Neuron (in vitro differentiated cells): ENCODE data around the gene CYFIP2.

Experiments
- H2AFZ ChIP-seq: one replicate; pipeline ENCODE4 v1.6.1; 2013; ENCODE audit warnings: low read depth, mild to moderate bottlenecking, inconsistent platforms, low read length, moderate library complexity
- H3K27me3 ChIP-seq: one replicate; pipeline ENCODE4 v1.6.1; 2013; ENCODE audit warnings: low read length; ENCODE audit not compliant: insufficient read depth
- H3K36me3 ChIP-seq: one replicate; pipeline ENCODE4 v1.6.1; 2013; ENCODE audit warnings: low read length; ENCODE audit not compliant: insufficient read depth
- H3K4me1 ChIP-seq: one replicate; pipeline ENCODE4 v1.6.1; 2013; ENCODE audit warnings: low read length; ENCODE audit not compliant: insufficient read depth
- H3K4me3 ChIP-seq: 2 replicates; pipeline ENCODE4 v1.5.1; 2013; ENCODE audit warnings: mild to moderate bottlenecking, low read length, moderate library complexity
- H3K9me3 ChIP-seq: one replicate; pipeline ENCODE4 v1.6.1; 2013; ENCODE audit warnings: low read length

The CYFIP2 gene

DNA sequence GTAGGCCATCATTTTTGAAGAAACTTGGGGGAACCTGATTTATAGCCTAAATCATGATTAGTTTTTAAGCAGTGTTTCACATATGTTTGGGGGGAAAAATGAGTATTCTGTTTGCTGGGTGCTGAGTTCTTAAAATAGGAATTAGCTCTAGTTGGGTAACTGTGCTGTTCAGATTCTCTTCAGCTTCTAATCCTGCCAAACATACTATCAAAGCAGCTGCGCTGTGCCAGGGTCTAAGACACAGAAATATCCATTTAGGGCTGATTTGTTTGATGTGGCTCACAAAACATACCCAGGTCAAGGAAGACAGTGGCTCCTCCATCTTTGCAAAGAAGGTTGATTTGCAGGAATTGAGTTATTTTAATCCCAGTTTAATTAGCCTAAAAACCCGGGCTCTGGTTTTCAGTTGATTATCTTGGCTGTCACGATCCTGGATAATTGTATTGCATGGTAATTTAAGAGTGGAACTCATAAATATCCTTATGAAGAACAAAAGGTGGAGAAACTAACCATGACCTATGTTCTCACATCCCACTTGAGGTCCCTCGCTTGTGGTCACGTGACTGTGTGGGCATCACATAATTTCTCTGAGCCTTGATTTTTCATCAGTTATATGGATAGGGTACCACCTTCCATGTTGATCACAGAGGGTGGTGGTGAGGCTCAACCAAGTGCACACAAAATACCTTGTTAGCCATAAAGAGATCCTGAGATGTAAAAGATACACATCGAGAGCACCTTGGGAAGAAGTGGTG, 18.7 kb downstream of the CYFIP2 start:
- H3K36me3 ChIP-seq: peaks cover 40% of the 10 kb centered on the region
- H3K4me3 ChIP-seq: no peak overlapping the region
- no peaks in the 10 kb centered on the region for H3K9me3 ChIP-seq
- H3K4me1 ChIP-seq: no peaks in the 10 kb centered on the region
- no peaks in the 10 kb centered on the region for H3K27me3 ChIP-seq
- no peak overlapping the region for H2AFZ ChIP-seq

GRCh38 chr5:157285310-157286035, 19.6 kb downstream of the CYFIP2 start:
- peaks cover 48% of the 10 kb centered on the region for H3K36me3 ChIP-seq
- H3K4me1 ChIP-seq: no peaks in the 10 kb centered on the region
- no peak overlapping the region for H2AFZ ChIP-seq
- H3K9me3 ChIP-seq: no peaks in the 10 kb centered on the region
- H3K4me3 ChIP-seq: no peak overlapping the region
- H3K27me3 ChIP-seq: no peaks in the 10 kb centered on the region

DNA sequence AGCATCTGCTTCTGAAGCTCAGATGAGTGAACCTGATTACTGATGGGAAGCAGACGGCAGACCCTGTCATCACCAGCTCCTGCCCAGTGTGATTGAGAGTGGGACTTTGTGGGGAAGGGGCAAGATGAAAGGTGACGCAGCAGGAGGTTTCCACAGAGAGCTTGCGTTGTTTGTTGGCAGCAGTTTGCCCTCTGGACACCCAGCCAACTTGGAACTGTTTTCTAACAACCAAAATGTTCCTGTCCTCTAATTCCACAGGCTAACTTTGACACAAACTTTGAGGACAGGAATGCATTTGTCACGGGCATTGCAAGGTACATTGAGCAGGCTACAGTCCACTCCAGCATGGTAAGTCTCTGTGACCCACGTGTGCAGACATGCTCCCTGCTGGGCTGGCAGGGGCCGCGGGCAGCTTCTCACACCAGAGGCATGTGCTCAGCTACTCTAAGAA, 20.9 kb downstream of the CYFIP2 start:
- Histone ChIP-seq H2AFZ (no peak overlapping the region), H3K36me3 (peaks cover 59% of the 10 kb centered on the region), H3K9me3 (no peaks in the 10 kb centered on the region), H3K4me3 (no peak overlapping the region), H3K27me3 (no peaks in the 10 kb centered on the region), H3K4me1 (no peaks in the 10 kb centered on the region)

GRCh38 chr5:157288405-157289163, 22.7 kb downstream of the CYFIP2 start:
- H3K4me3 ChIP-seq: no peak overlapping the region
- H3K27me3 ChIP-seq: no peaks in the 10 kb centered on the region
- H3K9me3 ChIP-seq: no peaks in the 10 kb centered on the region
- H3K36me3 ChIP-seq: peaks cover 65% of the 10 kb centered on the region
- H2AFZ ChIP-seq: no peak overlapping the region
- H3K4me1 ChIP-seq: no peaks in the 10 kb centered on the region

DNA sequence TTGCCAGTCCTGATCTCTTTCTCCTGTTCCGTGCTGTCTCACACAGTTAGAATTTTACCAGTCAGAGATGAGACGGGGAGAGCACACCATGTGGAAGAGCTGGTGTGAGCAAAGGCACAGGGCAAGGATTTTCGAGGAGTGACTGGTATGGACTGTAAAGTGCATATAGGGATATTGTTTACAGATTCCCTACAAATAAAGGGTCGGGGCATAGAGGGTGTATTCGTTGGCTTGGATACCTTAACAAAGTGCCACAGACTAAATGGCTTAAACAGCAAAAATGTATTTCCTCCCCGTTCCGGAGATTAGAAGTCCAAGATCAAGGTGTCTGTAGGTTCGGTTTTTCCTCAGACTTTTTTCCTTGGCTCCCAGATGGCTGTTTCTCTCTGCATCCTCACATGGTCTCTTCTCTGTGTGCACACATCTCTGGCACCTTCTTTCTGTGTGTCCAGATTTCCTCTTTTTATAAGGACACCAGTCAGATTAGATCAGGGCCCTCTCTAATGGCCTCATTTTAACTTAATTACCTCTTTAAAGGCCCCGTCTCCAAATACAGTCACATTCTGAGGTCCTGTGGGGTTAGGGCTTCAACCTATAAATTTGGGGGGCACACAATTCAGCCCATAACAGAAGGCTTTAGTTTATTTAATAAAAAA, 23.4 kb downstream of the CYFIP2 start:
- H3K36me3 ChIP-seq: peaks cover 71% of the 10 kb centered on the region
- H2AFZ ChIP-seq: no peak overlapping the region
- H3K27me3 ChIP-seq: no peaks in the 10 kb centered on the region
- H3K4me1 ChIP-seq: no peaks in the 10 kb centered on the region
- no peak overlapping the region for H3K4me3 ChIP-seq
- no peaks in the 10 kb centered on the region for H3K9me3 ChIP-seq

DNA sequence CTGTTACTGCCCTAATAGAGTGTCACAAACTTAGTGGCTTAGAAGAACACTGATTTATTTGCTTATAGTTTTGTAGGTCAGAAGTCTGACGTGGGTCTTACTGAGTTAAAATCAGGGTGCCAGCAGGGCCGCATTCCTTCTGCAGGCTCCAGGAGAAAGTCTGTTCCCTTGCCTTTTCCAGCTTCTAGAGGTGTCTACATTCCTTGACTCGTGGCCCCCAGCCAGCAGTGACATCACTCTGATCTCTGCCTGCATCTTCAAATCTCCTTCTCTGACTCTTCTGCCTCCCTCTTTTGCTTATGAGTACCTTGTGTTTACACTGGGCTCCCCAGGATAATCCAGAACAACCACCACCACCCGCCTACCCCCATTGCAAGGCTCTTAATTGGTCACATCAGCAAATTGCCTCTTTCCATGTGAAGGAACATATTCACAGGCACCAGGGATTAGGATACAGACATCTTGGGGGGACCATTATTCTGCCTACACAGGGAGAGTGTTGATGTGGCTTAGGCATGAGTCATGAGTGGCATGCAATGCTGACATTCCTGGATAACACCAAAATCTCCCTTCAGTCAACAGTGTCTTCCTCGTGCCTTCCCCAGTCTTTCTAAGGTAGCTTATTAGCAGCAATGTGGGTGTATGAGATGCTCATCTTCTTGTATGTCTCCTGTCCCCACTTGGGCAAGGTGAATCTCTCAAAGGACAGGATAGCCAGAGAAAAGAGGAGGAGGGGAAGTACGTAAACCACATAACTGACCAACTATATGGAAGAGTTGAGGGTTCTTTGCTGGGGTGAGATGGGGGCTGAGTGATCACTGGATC, 24.4 kb downstream of the CYFIP2 start:
- Histone ChIP-seq H3K27me3 (no peaks in the 10 kb centered on the region), H2AFZ (no peak overlapping the region), H3K36me3 (peaks cover 79% of the 10 kb centered on the region), H3K9me3 (no peaks in the 10 kb centered on the region), H3K4me3 (no peak overlapping the region), H3K4me1 (no peaks in the 10 kb centered on the region)

DNA sequence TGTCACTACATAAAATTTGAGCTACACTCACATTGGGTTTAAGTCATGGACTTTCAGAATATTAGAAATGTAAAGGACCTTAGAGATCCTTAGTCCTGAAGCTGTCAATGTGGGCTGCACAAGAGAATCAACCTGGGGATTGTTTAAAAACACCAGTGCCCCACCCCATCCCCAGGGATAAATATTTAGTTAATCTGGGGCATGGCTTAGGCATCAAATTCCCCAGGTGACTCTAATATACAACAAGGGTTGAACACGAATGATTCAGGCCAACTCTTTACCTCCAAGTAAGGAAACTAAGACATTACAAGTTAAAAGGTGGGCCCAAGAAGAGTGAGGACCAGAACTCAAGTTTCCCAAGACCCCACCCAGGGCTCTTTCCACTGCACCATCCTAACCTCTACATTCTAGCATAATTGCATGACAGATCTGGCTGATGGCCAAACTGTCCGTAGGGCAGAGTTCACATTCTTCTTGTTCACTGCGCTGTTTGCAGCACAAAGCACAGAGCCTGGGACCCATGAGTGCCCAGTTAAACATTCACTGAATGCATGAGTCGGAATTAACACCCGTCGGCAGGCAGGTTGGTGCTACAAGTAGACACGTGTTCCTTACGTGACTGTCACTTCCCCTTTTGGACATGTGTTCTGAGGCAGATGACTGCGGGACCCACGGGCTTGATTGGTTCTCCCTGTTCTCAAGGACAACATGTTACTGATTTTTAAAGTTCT, 25.2 kb downstream of the CYFIP2 start:
- Histone ChIP-seq H3K9me3 (no peaks in the 10 kb centered on the region), H3K27me3 (no peaks in the 10 kb centered on the region), H3K4me1 (no peaks in the 10 kb centered on the region), H3K36me3 (peaks cover 79% of the 10 kb centered on the region), H2AFZ (no peak overlapping the region), H3K4me3 (no peak overlapping the region)

GRCh38 chr5:157292599-157292998, 26.7 kb downstream of the CYFIP2 start:
- Histone ChIP-seq H3K27me3 (no peaks in the 10 kb centered on the region), H3K36me3 (peaks cover 80% of the 10 kb centered on the region), H3K9me3 (no peaks in the 10 kb centered on the region), H3K4me3 (no peak overlapping the region), H3K4me1 (no peaks in the 10 kb centered on the region), H2AFZ (no peak overlapping the region)

DNA sequence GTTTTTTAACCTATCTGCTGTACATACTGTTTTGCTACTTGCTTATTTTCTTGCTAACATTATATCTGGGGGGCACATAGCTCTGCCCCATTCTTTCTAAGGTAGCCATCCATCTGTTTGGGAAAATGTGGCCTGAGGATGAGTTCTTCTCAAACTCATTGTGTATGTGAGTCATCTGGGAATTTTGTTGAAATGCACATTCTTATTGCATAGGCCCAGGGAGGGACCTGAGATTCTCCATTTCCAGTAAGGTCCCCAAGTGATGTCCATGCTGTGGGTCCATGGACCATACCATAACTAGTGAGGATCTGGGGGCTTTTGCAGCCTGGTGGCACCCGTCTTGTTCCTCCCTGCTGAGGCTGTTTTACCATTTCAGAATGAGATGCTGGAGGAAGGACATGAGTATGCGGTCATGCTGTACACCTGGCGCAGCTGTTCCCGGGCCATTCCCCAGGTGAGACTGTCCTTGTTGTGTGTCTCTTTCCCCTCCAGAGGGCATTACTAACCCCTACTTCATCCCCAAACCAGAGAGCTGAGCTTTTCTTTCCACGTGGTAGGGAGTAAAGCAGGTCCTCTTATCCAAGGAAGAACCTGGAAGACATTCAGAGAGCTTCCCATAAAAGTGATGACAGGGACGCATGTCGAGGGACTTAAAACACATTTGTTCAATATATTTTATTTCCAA, 28.6 kb downstream of the CYFIP2 start:
- H3K4me1 ChIP-seq: no peaks in the 10 kb centered on the region
- peaks cover 2% of the 10 kb centered on the region for H3K9me3 ChIP-seq
- no peaks in the 10 kb centered on the region for H3K27me3 ChIP-seq
- H3K36me3 ChIP-seq: peaks cover 75% of the 10 kb centered on the region
- H3K4me3 ChIP-seq: no peak overlapping the region
- no peak overlapping the region for H2AFZ ChIP-seq

DNA sequence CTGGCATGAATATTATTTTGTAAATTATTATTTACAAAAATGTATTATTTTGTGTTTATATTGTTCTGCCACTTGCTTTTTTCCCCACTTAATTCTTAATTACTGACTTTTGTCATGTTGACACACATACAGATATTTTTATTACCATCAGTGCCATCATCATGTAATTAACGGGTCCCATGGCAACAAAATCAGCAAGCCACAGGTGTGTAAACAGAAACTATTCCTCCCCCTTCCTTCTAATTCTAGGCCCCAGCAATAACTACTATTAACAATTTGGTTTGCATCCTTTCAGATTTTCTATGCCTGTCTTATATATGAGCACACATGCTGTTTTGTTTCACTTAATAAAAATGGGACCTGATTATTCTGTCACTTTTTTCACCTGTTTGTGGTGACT, 29.3 kb downstream of the CYFIP2 start:
- Histone ChIP-seq H3K27me3 (no peaks in the 10 kb centered on the region), H3K9me3 (peaks cover 2% of the 10 kb centered on the region), H3K4me3 (no peak overlapping the region), H3K4me1 (no peaks in the 10 kb centered on the region), H2AFZ (no peak overlapping the region), H3K36me3 (peaks cover 73% of the 10 kb centered on the region)

- Histone ChIP-seq H3K27me3 (no peaks in the 10 kb centered on the region), H3K36me3 (peaks cover 68% of the 10 kb centered on the region), H2AFZ (no peak overlapping the region), H3K9me3 (peaks cover 2% of the 10 kb centered on the region), H3K4me1 (no peaks in the 10 kb centered on the region), H3K4me3 (no peak overlapping the region)
These were observed 34.6 kb downstream of the CYFIP2 start for GRCh38 chr5:157300564-157300963.
